Fibroblast of skin of back (primary cell): ENCODE data around the gene SP110.
A peak's percentile ranks its signal among the peaks of the same experiment; 100 is the strongest.

Experiments used
- DNase-seq: peaks from one replicate; pipeline ENCODE4 v3.0.0-alpha.2; 2013

SP110 gene

GRCh38 chr2:230166557-230167170, 53.1 kb downstream of the SP110 start:
- DNase-seq, result no peak

GRCh38 chr2:230164139-230164538, 55.6 kb downstream of the SP110 start:
- DNase-seq, result no peak

GRCh38 chr2:230162981-230163380, 56.8 kb downstream of the SP110 start:
- DNase-seq, result no peak

GRCh38 chr2:230161184-230161583, 58.6 kb downstream of the SP110 start:
- no peak for DNase-seq

DNA sequence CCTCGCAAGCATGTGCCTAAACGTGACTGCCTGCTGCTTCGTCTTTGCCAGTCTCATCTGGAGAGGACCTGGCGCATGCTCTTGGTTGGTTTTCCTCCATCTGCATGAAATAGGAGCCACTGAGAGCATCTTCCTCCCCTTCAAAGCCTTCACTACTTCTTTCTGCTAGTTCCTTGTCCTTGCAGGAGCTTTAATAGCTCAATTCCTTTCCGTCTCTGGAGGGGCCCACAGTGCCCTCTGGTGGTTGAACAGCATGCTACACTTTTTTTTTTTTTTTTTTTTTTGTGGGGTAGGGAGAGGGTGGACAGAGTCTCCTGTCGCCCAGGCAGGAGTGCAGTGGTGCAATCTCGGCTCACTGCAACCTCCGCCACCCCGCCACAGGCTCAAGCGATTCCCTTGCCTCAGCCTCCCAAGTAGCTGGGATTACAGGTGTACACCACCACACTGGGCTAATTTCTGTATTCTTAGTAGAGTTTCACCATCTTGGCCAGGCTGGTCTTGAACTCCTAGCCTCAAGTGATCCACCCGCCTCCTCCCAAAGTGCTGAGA, 59.6 kb downstream of the SP110 start:
- peak; percentile 41 for DNase-seq

DNA sequence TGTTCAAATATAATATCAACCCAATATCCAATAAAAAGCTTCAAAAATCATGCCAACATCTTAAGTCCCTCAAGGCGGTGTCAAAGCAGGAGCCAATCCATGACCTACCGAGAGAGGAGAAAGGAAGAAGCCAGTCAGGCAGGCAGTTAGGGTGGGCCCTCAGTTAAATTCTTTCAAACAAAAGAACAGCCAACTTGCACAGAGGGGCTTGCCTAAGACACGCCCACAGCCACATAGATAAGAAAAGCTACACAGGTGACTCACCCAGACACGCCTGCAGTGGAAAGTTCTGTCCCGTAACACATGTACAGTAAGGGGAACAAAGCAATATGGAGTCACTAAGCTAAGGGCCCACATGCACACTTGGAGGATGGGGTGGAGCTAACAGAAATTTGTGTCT, 61.3 kb downstream of the SP110 start:
- no peak for DNase-seq

DNA sequence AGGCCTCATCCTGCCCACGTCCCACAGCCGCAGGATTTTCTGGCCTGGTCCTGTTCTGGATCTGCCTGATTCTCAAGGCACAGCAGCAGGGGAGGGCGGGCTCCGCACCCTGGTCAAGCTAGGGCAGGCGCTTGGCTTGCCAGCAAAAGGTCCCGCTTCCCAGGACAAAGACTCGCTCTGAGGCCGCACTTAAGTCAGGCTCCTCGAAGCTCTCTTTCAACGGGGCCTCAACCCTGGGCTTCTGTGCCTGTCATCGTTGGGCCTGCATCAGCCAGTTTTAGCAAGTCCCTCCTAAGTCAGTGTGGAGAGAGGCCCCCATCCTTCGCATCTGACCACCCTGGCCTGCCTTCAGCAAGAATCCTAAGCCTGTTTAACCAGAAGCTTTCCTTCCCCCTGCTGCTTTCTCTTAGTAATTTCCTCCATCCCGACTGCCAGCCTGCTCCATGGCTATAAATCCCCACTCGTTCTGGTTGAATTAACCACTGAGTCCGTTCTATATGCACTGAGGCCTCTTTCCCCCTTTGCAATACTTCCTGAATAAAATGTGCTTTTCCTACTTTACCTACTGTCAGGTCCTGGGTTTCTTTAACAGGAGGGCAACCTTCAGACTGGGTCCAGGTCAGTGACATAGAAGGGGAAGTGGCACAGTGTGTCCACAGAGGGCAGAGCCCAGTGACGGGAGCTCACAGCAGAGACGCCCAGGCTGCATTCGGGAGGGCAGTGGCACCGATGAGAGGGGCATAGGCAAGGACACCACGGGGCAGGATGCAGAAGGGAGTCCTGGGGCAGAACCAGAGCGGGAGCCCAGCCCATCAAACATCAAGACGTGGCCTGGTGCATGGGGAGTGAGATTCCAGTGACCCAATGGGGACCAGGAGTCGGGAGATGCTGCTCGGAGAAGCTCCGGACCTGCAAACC, 62.7 kb downstream of the SP110 start:
- no peak for DNase-seq

- no peak for DNase-seq
Measured at GRCh38 chr2:230155359-230155758, 64.4 kb downstream of the SP110 start.

DNA sequence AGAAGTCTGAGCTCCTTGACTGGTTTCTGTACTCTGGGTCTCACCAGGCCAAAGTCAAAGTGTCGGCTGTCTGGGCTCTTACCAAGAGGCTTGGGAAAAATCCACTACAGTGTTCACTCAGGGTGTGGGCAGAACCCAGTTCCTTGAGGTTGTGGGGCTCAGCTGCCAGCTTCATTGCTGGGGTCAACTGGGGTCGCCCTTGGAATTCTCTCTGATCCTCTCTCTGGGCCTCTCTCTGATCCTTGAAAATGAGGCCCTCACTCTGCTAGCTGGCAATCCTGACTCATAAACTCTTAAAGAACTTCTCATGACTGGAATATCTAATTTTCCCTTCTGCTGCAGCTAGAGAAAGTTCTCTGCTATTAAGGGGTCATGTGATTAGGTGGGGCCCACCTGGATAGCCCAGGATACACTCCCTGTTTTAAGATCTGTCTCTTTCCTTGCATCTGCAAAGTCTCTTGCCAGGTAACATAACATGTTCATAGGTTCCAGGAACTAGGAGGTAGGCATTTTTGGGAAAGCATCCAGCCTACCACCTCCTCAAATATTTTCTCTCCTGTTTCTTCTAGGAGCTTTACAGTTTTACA, 66.3 kb downstream of the SP110 start:
- DNase-seq, result no peak

DNA sequence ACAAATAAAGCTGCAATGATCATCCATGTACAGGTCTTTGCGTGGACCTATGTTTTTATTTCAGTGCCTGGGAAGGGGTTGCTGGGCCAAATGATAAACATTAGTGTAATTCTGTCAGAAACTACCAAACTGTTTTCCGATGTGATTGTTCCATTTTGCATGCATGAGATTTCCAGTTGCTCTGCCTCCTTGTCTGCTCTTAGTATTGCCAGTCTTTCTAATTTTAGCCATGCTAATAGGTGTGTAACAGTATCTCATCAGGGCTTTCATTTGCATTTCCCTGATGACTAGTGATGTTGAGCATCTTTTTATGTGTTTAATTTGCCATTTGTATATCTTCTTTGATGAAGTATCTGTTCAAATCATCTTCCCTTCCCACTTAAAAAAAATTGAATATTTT, 67.5 kb downstream of the SP110 start:
- DNase-seq, result no peak

DNA sequence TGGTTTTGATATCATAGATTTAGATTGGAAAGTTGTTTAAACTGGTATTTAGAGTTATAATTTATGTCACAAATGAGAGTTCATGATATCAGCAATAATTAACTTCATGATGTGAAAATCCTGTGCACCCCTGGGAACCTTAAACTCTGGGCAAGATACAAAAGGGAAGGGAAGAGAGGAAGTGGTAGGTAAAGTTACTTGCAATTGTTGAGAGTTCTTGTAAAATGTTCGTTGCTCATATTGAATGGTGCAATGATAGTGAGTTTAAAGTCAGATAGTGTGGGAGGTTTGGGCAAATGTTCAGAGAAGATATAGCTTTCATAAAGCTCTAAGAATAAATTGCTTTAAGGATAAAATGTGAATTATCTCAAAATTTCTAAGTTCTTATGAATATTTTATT, 75.4 kb downstream of the SP110 start:
- no peak for DNase-seq

- DNase-seq, result no peak
Measured at GRCh38 chr2:230140667-230141066, 79.1 kb downstream of the SP110 start.

DNA sequence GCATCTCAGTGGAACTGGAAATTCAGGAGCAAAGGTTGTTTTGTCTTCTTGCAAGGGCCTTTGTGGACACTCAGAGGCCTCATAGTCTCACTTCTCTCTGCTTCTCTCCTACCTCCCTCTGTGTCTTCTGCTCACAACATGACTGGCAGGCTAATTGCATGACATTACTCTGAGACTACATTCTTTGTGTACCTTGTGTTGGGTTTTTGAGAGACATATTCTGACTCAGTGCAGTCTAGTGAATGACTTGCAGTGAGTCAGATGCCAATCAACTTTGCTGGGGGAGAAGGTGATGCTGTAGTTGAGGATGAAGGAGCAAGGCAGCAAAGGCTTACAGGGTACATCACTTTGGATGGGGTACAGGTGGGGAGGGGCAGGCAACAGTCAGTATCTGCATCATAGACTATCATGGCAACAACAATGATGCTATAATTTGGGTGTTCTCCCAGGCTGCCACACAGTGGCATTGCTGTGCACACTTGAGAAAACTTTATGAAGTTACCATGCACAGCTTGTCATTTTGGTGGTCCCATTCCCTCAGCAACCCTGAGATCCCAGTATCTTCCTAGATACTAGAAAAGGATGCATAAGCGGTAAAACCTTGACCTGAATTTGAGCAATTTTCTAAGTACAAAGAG, 81.8 kb downstream of the SP110 start:
- DNase-seq, result no peak

DNA sequence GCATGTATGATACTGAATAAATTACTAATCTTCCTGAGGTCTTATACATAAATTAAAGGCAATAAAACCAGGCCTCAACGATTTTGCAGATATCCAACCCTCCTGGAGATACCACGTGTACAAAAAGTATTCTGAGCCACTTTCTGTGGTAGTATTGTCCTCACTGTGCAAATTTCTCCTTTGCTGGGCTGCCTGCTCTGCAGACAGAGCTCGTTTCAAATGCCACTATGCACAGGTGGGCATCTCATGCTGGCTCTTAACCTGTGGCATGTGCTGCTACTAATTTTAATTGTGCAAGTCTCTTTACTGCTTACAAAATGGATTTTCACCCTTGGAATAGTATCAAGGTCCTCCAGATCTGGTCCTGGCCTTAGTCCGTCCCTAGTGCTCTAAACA, 84.7 kb downstream of the SP110 start:
- no peak for DNase-seq

DNA sequence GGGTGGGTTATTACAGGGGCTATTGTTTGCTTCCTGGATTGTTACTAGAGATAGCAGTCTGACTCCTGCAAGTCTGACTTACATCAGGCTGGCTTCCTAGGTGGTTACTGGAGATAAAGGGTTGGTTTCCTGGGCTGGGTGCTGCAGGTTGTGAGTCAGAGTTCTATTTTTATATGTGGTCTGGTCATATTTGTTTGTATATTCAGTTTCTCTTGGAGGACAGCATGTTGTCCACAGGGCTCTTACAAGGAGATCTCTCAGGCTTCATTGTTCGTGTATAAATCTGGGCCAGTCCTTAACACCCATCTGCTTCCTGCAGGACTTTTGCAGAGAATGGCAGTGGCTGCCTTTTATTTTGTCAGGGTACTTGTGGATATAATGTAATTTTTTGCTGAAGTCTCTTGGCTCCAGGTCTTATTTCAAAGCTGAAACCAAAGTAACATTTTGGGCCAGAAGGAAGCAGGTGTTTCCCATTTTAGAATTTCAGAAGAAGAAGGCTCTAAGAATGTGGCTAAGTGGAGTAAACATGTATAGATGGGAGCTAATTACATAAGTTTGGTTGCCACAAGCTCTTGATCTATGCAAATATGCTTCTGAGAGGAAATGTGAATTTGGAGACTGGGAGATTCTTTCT, 85.2 kb downstream of the SP110 start:
- DNase-seq, result peak; percentile 43

- no peak for DNase-seq
Measured at GRCh38 chr2:230131366-230131765, 88.4 kb downstream of the SP110 start.

DNA sequence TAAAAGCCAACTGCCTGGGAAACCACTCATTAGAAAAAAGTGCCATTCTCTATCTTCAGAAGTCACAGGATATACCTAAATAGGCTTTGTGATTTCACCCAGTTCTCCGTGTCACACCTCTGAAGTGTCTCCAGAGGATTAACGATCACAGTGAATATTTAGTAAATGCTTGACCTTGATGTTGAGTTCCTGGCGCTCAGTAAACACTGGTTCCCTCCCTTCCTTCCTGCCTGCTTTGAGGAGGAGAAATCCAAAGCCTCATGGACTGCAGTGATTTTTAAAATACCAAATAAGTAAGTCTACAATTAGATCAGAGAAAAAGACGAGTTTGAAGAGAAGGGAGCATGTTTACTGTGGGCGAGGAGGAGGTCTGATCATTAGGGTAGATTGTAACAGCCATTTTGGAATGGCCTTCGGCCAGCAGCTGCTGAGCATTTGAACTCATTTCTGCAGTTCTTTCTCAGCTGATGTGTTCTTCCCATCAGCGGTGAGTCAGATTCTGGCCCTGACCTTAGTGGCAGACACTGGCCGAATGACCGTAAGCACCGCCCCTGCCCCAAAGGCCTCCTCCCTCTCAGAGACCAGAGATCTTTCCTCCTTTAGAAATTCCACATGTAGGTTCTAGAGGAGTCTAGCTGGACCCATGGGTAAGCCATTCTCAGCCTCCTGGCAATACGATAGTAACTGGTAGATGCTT, 89.0 kb downstream of the SP110 start:
- no peak for DNase-seq

DNA sequence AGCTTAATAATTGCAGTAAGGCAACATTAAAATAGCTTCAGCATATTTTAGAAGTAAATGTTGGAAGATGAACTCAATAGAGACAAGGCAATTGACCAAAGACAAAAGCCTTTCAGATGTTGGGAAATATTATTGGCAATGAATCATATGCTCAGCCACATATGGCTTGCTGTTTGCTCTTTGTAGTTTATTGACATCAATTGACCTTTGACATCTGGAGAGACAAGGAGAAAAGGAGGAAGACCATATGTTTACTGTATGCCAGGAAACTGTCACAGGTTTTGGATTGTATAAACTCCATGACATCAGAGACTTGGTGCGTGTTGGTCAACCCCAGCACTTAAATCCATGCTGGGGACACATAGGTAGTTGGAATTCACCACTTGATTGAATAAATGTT, 90.4 kb downstream of the SP110 start:
- DNase-seq, result no peak

- peak; percentile 15 for DNase-seq
Measured at GRCh38 chr2:230128623-230129342, 91.0 kb downstream of the SP110 start.

DNA sequence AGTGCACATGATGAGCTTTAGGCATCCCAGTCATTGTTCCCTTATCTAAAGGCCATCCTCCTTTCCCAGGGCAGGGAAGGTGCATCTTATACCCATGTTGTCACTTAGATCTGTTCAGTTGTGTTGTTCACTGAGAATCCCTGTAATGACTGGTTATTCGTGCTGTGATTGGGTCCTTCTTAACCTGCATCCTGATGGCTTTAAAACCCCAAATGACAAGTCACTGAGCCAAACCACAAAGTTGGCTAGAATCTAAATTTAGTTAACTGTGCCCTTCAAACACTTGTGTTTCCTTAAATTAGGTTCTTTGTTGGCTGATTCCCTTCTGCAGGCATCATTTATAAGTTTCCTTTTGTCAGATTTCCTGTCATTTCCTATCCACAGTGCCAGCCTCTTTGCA, 92.6 kb downstream of the SP110 start:
- DNase-seq, result no peak

- no peak for DNase-seq
Measured at GRCh38 chr2:230124757-230125431, 94.9 kb downstream of the SP110 start.
